ENCODE data around the gene DYNC2I2.

- TF ChIP-seq EZH2phosphoT487 (IDR thresholded peaks at IDR 0.05; ENCODE audit: borderline replicate concordance, low read depth) (no peak), EP300 (IDR thresholded peaks at IDR 0.05; ENCODE audit: borderline replicate concordance in 1 of 2, low read depth in 1 of 2, low read length in 1 of 2) (no peak)
These were observed 23.6 kb downstream of the DYNC2I2 start for GRCh38 chr9:128633057-128633456.

Data from SK-N-SH (cell line).